Cerebellar cortex (tissue), 1 donor: ENCODE data around the gene ANAPC2.

Source experiments
- DNase-seq: peaks from one replicate; pipeline ENCODE4 v3.0.0-alpha.2; 2015; ENCODE audit warnings: low spot score

Gene ANAPC2

GRCh38 chr9:137127301-137128157, 60.8 kb downstream of the ANAPC2 start:
- no peak for DNase-seq

- DNase-seq, result no peak
These were observed 61.6 kb downstream of the ANAPC2 start for GRCh38 chr9:137126786-137127185.
